Upper lobe of left lung (tissue), 6 donors: ENCODE results near the gene SLC25A40. TPM values are rescaled to one million over a fixed set of nuclear protein-coding genes. Genes with fewer than 3 reads are reported as not detected.
A peak's percentile ranks its signal among the peaks of the same experiment; 100 is the strongest.
"Not testable (repeated sequence)": the region's sequence is repeated elsewhere in the genome, so short reads cannot be mapped to it uniquely, and the experiment has no call there.

Source experiments
- ATAC-seq, 2 donors: fragments of 200-7000 bp; cut with Tn5 transposase; one replicate each; pipeline ENCODE4 v1.9.1; 2022; ENCODE audit warnings: mild to moderate bottlenecking in 2 of 2, moderate library complexity in 2 of 2; ENCODE audit not compliant: low FRiP score in 2 of 2
- DNase-seq, 2 donors: peaks; one replicate each; pipeline ENCODE4 v3.0.0-alpha.2; 2019 to 2020
- H3K27ac ChIP-seq, 4 donors: fragments of 200-600 bp; sonication (generic); one replicate each; pipeline ENCODE4 v1.5.1; 2016 to 2019
- H3K27me3 ChIP-seq, 4 donors: fragments of 200-600 bp; sonication (generic); one replicate each; pipeline ENCODE4 v1.5.1; 2017 to 2019
- H3K36me3 ChIP-seq, 4 donors: fragments of 200-600 bp; sonication (generic); one replicate each; pipeline ENCODE4 v1.5.1; 2016 to 2019
- H3K4me1 ChIP-seq, 4 donors: fragments of 200-600 bp; sonication (generic); one replicate each; pipeline ENCODE4 v1.5.1; 2018 to 2019
- H3K4me3 ChIP-seq, 4 donors: fragments of 200-600 bp; sonication (generic); one replicate each; pipeline ENCODE4 v1.5.1; 2017 to 2019; ENCODE audit warnings: mild to moderate bottlenecking in 2 of 4, moderate library complexity in 1 of 4
- H3K9me3 ChIP-seq, 4 donors: fragments of 200-600 bp; sonication (generic); one replicate each; pipeline ENCODE4 v1.5.1; 2018 to 2019
- CTCF ChIP-seq, 6 experiments: fragments of 450-650 bp in 4 of 6; fragments of 200-600 bp in 2 of 6; sonication (generic) in 2 of 6; IDR thresholded peaks; one replicate each; pipeline ENCODE4 v1.5.1; 2016 to 2019; ENCODE audit warnings: antibody characterized with exemption in 6 of 6
- EP300 ChIP-seq, 4 donors: sonication (generic); formaldehyde crosslinking; IDR thresholded peaks; one replicate each; pipeline ENCODE4 v1.5.1; 2017; ENCODE audit warnings: antibody characterized with exemption in 4 of 4, control low read depth in 2 of 4
- POLR2A ChIP-seq, 4 donors: fragments of 450-650 bp; IDR thresholded peaks; one replicate each; pipeline ENCODE4 v1.5.1; 2016 to 2017; ENCODE audit warnings: antibody characterized with exemption in 4 of 4, mild to moderate bottlenecking in 2 of 4
- POLR2AphosphoS5 ChIP-seq, 2 donors: sonication (generic); formaldehyde crosslinking; IDR thresholded peaks; one replicate each; pipeline ENCODE4 v1.5.1; 2017; ENCODE audit warnings: antibody characterized with exemption in 2 of 2
- WGBS, 2 donors: methylation state at CpG; one replicate each; pipeline ENCODE4 v1.1.5; 2017 to 2018; 5-methylcytosine and 5-hydroxymethylcytosine counted together
- total RNA-seq, 6 donors: library from RNA; depleted of rRNA in 4 of 6; stranded (reverse); fragments of >200 nt in 4 of 6; gene quantifications; one replicate each; pipeline versions ENCODE4 v1.1.0 to v1.2.1, GENCODE V29; 2016 to 2021
- donor health status: DM: no; HTN: no; CAD: no; lungs with moderate emphysema.
- donor health status: DM: no; HTN: yes; CAD: no; lungs with severe emphysema.

The SLC25A40 gene
- total RNA-seq, 6 donors from 2014 or later: 6.2 to 37.6 (median 20.1) TPM

- TF ChIP-seq POLR2A (IDR thresholded peaks at IDR 0.05) (no peak), EP300 (IDR thresholded peaks at IDR 0.05) (no peak), CTCF (IDR thresholded peaks at IDR 0.05) (no peak), POLR2AphosphoS5 (IDR thresholded peaks at IDR 0.05) (no peak)
- WGBS, 2 donors: 56 to 67% methylated on average over 4 of the region's 4 CpGs
Measured at GRCh38 chr7:87912121-87912520, 36.0 kb upstream of the SLC25A40 start.

GRCh38 chr7:87908814-87909213 is 32.7 kb upstream of the SLC25A40 start:
- ATAC-seq, H3K27ac ChIP-seq, H3K36me3 ChIP-seq, H3K27me3 ChIP-seq, H3K4me3 ChIP-seq, H3K9me3 ChIP-seq, DNase-seq, H3K4me1 ChIP-seq: not testable (repeated sequence)
- 98% methylated on average over 4 of the region's 4 CpGs for WGBS, 2 donors

More at GRCh38 chr7:87912121-87912520, 36.0 kb upstream of the SLC25A40 start:
- Histone ChIP-seq H3K9me3 (no peaks in the 10 kb centered on the region), H3K4me1 (no peaks in the 10 kb centered on the region), H3K36me3 (no peaks in the 10 kb centered on the region), H3K27ac (no peak overlapping the region), H3K27me3 (no peaks in the 10 kb centered on the region), H3K4me3 (no peak overlapping the region)
- DNase-seq (no peak), ATAC-seq (no peak)

DNA sequence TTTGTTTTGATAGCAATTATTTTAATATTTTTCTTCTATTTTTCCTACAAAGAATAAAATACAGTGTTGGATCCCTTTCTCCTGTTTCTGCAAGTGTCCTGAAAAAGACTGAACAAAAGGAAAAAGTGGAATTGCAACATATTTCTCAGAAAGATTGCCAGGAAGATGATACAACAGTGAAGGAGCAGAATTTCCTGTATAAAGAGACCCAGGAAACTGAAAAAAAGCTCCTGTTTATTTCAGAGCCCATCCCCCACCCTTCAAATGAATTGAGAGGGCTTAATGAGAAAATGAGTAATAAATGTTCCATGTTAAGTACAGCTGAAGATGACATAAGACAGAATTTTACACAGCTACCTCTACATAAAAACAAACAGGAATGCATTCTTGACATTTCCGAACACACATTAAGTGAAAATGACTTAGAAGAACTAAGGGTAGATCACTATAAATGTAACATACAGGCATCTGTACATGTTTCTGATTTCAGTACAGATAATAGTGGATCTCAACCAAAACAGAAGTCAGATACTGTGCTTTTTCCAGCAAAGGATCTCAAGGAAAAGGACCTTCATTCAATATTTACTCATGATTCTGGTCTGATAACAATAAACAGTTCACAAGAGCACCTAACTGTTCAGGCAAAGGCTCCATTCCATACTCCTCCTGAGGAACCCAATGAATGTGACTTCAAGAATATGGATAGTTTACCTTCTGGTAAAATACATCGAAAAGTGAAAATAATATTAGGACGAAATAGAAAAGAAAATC is 31.2 kb upstream of the SLC25A40 start:
- not testable (repeated sequence) for H3K9me3 ChIP-seq, H3K4me3 ChIP-seq, H3K27me3 ChIP-seq, H3K36me3 ChIP-seq, DNase-seq, H3K27ac ChIP-seq, H3K4me1 ChIP-seq, ATAC-seq
- 92% methylated on average over 3 of the region's 3 CpGs for whole genome bisulfite sequencing, 2 donors

GRCh38 chr7:87899255-87899654 is 23.1 kb upstream of the SLC25A40 start:
- Histone ChIP-seq H3K36me3 (peaks cover 0 to 16% (median 3%) of the 10 kb centered on the region in 4 donors), H3K27me3 (no peaks in the 10 kb centered on the region), H3K4me1 (no peaks in the 10 kb centered on the region), H3K4me3 (no peak overlapping the region), H3K9me3 (no peaks in the 10 kb centered on the region), H3K27ac (no peak overlapping the region)
- no peak for DNase-seq
- WGBS, 2 donors: 94 to 100% methylated on average over 2 of the region's 2 CpGs
- no peak for ATAC-seq
- TF ChIP-seq CTCF (IDR thresholded peaks at IDR 0.05): no peak
- no peak for TF ChIP-seq EP300 (IDR thresholded peaks at IDR 0.05)
- no peak for TF ChIP-seq POLR2A (IDR thresholded peaks at IDR 0.05)
- no peak for TF ChIP-seq POLR2AphosphoS5 (IDR thresholded peaks at IDR 0.05)

DNA sequence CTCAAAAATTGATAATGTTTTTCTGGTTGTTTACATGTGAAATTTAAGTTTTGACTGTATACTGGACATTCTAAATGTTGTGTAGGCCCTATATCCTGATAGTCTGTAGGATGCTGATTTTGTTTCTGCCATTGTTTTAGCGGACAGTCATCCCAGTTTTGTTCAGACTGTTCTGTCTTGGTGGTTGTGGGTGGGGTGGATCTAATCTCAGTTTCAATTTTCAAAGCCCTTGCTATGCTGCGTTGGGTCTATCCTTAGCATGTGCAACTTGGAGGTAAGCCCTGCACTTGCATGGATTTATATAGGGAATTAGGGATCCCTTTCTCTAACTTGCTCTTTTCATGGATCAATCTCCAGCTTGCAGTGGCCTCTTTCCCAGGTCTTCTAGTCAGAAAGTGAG is 19.2 kb upstream of the SLC25A40 start:
- ATAC-seq: no peak
- Histone ChIP-seq H3K9me3 (no peaks in the 10 kb centered on the region), H3K36me3 (peaks cover 0 to 24% (median 0%) of the 10 kb centered on the region in 4 donors), H3K27ac (no peak overlapping the region), H3K4me1 (no peaks in the 10 kb centered on the region), H3K4me3 (no peak overlapping the region), H3K27me3 (no peaks in the 10 kb centered on the region)
- TF ChIP-seq CTCF (IDR thresholded peaks at IDR 0.05): no peak
- TF ChIP-seq POLR2AphosphoS5 (IDR thresholded peaks at IDR 0.05): no peak
- TF ChIP-seq EP300 (IDR thresholded peaks at IDR 0.05): no peak
- no peak for TF ChIP-seq POLR2A (IDR thresholded peaks at IDR 0.05)
- no peak for DNase-seq
- WGBS, 2 donors: 95 to 100% methylated on average over 2 of the region's 2 CpGs

GRCh38 chr7:87886875-87887274 is 10.7 kb upstream of the SLC25A40 start:
- TF ChIP-seq POLR2AphosphoS5 (IDR thresholded peaks at IDR 0.05) (no peak), CTCF (IDR thresholded peaks at IDR 0.05) (peak in 4 of 6 experiments; percentile 38 to 44 (median 40)), EP300 (IDR thresholded peaks at IDR 0.05) (no peak), POLR2A (IDR thresholded peaks at IDR 0.05) (no peak)
- H3K27ac ChIP-seq: no peak overlapping the region
- H3K4me1 ChIP-seq: no peaks in the 10 kb centered on the region
- H3K4me3 ChIP-seq: no peak overlapping the region
- no peaks in the 10 kb centered on the region for H3K27me3 ChIP-seq
- no peaks in the 10 kb centered on the region for H3K9me3 ChIP-seq
- DNase-seq: no peak
- no peak for ATAC-seq
- peaks cover 0 to 12% (median 0%) of the 10 kb centered on the region in 4 donors for H3K36me3 ChIP-seq
